HEK293 (cell line): Measurements from ENCODE around the gene CACNA1G.

Source experiments
- KLF9 ChIP-seq: fragments of 450-650 bp; formaldehyde crosslinking; IDR thresholded peaks from 2 replicates; pipeline ENCODE4 v1.5.1; 2016; ENCODE audit warnings: missing biosample characterization, missing genetic modification characterization, low read depth
- REPIN1 ChIP-seq: fragments of 450-650 bp; formaldehyde crosslinking; IDR thresholded peaks from 2 replicates; pipeline ENCODE4 v1.5.1; 2017; ENCODE audit warnings: missing biosample characterization, missing genetic modification characterization, low read depth
- REST ChIP-seq: fragments of 450-650 bp; formaldehyde crosslinking; IDR thresholded peaks from 2 replicates; pipeline ENCODE4 v1.5.1; 2016; ENCODE audit warnings: missing biosample characterization, missing genetic modification characterization
- SALL2 ChIP-seq: fragments of 450-650 bp; formaldehyde crosslinking; IDR thresholded peaks from 2 replicates; pipeline ENCODE4 v1.5.0; 2017; ENCODE audit warnings: missing biosample characterization, mild to moderate bottlenecking, missing genetic modification characterization, borderline replicate concordance
- SCRT1 ChIP-seq: fragments of 450-650 bp; formaldehyde crosslinking; IDR thresholded peaks from 2 replicates; pipeline ENCODE4 v1.5.1; 2016; ENCODE audit warnings: missing biosample characterization, missing genetic modification characterization, borderline replicate concordance
- ZBTB1 ChIP-seq: fragments of 450-650 bp; formaldehyde crosslinking; IDR thresholded peaks from 2 replicates; pipeline ENCODE4 v1.5.1; 2016; ENCODE audit warnings: missing biosample characterization, missing genetic modification characterization
- ZBTB26 ChIP-seq: fragments of 450-650 bp; formaldehyde crosslinking; optimal IDR thresholded peaks from 2 replicates; pipeline ENCODE3; 2016; ENCODE audit warnings: missing biosample characterization, mild to moderate bottlenecking, missing genetic modification characterization
- ZFP37 ChIP-seq: fragments of 450-650 bp; formaldehyde crosslinking; IDR thresholded peaks from 2 replicates; pipeline ENCODE4 v1.5.1; 2016; ENCODE audit warnings: missing biosample characterization, missing genetic modification characterization
- ZNF133 ChIP-seq: fragments of 450-650 bp; formaldehyde crosslinking; IDR thresholded peaks from 2 replicates; pipeline ENCODE4 v1.5.1; 2016; ENCODE audit warnings: missing biosample characterization, missing genetic modification characterization
- ZNF248 ChIP-seq: fragments of 450-650 bp; formaldehyde crosslinking; IDR thresholded peaks from 2 replicates; pipeline ENCODE4 v1.5.1; 2017; ENCODE audit warnings: missing biosample characterization, missing genetic modification characterization
- ZNF274 ChIP-seq, 2 experiments: fragments of 200-500 bp in 1 of 2; fragments of 450-650 bp in 1 of 2; sonication (Bioruptor generic) in 1 of 2; formaldehyde crosslinking in 1 of 2; IDR thresholded peaks; 2 replicates each; pipeline versions ENCODE4 v1.5.1 to v1.6.1; 2014 to 2016; ENCODE audit warnings: borderline replicate concordance in 1 of 2, inconsistent platforms in 1 of 2, low read length in 1 of 2, missing biosample characterization in 1 of 2, missing genetic modification characterization in 1 of 2
- ZNF292 ChIP-seq: fragments of 450-650 bp; formaldehyde crosslinking; IDR thresholded peaks from 2 replicates; pipeline ENCODE4 v1.5.1; 2016; ENCODE audit warnings: low read depth, missing biosample characterization, missing genetic modification characterization, borderline replicate concordance
- ZNF354C ChIP-seq: fragments of 450-650 bp; formaldehyde crosslinking; IDR thresholded peaks from 2 replicates; pipeline ENCODE4 v1.5.1; 2016; ENCODE audit warnings: missing biosample characterization, missing genetic modification characterization, low read depth, borderline replicate concordance
- ZNF391 ChIP-seq: fragments of 450-650 bp; formaldehyde crosslinking; IDR thresholded peaks from 2 replicates; pipeline ENCODE4 v1.5.1; 2016; ENCODE audit warnings: low read depth, missing biosample characterization, missing genetic modification characterization, borderline replicate concordance
- ZNF433 ChIP-seq: fragments of 450-650 bp; formaldehyde crosslinking; IDR thresholded peaks from 2 replicates; pipeline ENCODE4 v1.5.1; 2016; ENCODE audit warnings: missing biosample characterization, missing genetic modification characterization, low read depth
- ZNF48 ChIP-seq: fragments of 450-650 bp; formaldehyde crosslinking; IDR thresholded peaks from 2 replicates; pipeline ENCODE4 v1.5.1; 2016; ENCODE audit warnings: missing biosample characterization, missing genetic modification characterization
- ZNF560 ChIP-seq: fragments of 450-650 bp; formaldehyde crosslinking; IDR thresholded peaks from 2 replicates; pipeline ENCODE4 v1.5.1; 2017; ENCODE audit warnings: missing biosample characterization, missing genetic modification characterization, borderline replicate concordance
- ZNF621 ChIP-seq: fragments of 450-650 bp; formaldehyde crosslinking; IDR thresholded peaks from 2 replicates; pipeline ENCODE4 v1.5.1; 2017; ENCODE audit warnings: missing biosample characterization, missing genetic modification characterization
- ZNF664 ChIP-seq: fragments of 450-650 bp; formaldehyde crosslinking; IDR thresholded peaks from 2 replicates; pipeline ENCODE4 v1.5.1; 2016; ENCODE audit warnings: missing biosample characterization, missing genetic modification characterization
- ZNF704 ChIP-seq: fragments of 450-650 bp; formaldehyde crosslinking; IDR thresholded peaks from 2 replicates; pipeline ENCODE4 v1.5.1; 2016; ENCODE audit warnings: missing biosample characterization, missing genetic modification characterization
- ZNF707 ChIP-seq: fragments of 450-650 bp; formaldehyde crosslinking; IDR thresholded peaks from 2 replicates; pipeline ENCODE4 v1.5.1; 2016; ENCODE audit warnings: missing biosample characterization, missing genetic modification characterization
- TF ChIP-seq, protein P1 (sequence below): sonication (generic); formaldehyde crosslinking; IDR thresholded peaks from 2 replicates; pipeline ENCODE4 v1.8.1; 2022; ENCODE audit warnings: mild to moderate bottlenecking, moderate library complexity, missing genetic modification reagents
- TF ChIP-seq, protein P2 (sequence below): fragments of 450-650 bp; IDR thresholded peaks from 2 replicates; pipeline ENCODE4 v1.5.1; 2018; ENCODE audit warnings: missing biosample characterization, missing genetic modification characterization
- TF ChIP-seq, protein P3 (sequence below): fragments of 450-650 bp; formaldehyde crosslinking; IDR thresholded peaks from 2 replicates; pipeline ENCODE4 v1.5.1; 2016; ENCODE audit warnings: missing biosample characterization, missing genetic modification characterization

The CACNA1G gene

DNA sequence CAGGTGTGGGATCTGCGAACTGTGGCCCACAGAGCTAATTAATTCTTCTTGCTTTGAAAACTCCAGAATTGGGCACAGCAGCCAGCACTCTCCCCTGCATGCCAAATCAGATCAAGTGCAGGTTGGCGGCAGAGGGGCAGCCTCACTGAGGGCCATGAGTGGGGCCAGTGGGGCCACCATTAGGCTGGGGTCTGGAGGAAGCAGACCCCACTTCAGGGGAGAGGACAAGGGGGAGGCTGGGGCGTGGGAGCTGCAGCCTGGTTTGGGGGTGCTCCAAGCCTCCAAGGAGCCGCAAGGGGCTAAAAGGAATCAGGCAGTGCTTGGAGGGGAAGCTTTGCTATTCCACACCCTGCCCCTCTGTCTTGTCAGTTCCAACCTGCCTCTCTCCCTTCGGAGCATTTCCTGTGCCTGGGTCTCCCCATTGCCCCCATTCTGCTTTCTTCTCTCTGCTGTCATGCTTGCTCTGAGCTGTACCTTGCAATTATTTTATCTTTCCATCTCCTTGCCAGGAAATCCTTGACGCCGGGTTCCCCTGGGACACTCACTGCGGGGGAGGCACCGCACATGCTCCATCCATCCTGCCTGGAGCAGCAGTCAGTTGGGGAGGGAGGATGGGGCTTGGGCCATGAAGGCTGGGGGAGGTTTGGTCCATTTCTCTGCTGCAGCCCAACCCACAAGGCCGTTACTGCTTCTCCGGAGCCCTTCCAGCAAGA lies 70.8 kb downstream of the CACNA1G start (continued):
- TF ChIP-seq SALL2 (tag by site-specific recombination) (no peak), ZBTB1 (tag by site-specific recombination) (no peak), ZNF704 (tag by site-specific recombination) (no peak), ZNF133 (tag by site-specific recombination) (no peak), ZNF391 (tag by site-specific recombination) (no peak), ZBTB26 (no peak), ZNF707 (no peak), ZNF354C (tag by site-specific recombination) (no peak), KLF9 (no peak), ZNF292 (tag by site-specific recombination) (no peak), ZNF621 (no peak), REST (tag by site-specific recombination) (no peak), ZNF664 (no peak), ZNF248 (tag by site-specific recombination) (no peak), SCRT1 (no peak), REPIN1 (tag by site-specific recombination) (no peak), ZNF48 (tag by site-specific recombination) (no peak), ZNF274 (IDR thresholded peaks at IDR 0.05; ENCODE audit: low read length) (no peak), ZNF274 (tag by site-specific recombination; IDR thresholded peaks at IDR 0.05; ENCODE audit: borderline replicate concordance) (no peak), ZNF433 (tag by site-specific recombination) (no peak), ZFP37 (no peak), ZNF560 (no peak)
- TF ChIP-seq, protein P1, sequence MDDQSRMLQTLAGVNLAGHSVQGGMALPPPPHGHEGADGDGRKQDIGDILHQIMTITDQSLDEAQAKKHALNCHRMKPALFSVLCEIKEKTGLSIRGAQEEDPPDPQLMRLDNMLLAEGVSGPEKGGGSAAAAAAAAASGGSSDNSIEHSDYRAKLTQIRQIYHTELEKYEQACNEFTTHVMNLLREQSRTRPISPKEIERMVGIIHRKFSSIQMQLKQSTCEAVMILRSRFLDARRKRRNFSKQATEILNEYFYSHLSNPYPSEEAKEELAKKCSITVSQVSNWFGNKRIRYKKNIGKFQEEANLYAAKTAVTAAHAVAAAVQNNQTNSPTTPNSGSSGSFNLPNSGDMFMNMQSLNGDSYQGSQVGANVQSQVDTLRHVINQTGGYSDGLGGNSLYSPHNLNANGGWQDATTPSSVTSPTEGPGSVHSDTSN (CRISPR knock-in tag): no peak
- TF ChIP-seq, protein P2, sequence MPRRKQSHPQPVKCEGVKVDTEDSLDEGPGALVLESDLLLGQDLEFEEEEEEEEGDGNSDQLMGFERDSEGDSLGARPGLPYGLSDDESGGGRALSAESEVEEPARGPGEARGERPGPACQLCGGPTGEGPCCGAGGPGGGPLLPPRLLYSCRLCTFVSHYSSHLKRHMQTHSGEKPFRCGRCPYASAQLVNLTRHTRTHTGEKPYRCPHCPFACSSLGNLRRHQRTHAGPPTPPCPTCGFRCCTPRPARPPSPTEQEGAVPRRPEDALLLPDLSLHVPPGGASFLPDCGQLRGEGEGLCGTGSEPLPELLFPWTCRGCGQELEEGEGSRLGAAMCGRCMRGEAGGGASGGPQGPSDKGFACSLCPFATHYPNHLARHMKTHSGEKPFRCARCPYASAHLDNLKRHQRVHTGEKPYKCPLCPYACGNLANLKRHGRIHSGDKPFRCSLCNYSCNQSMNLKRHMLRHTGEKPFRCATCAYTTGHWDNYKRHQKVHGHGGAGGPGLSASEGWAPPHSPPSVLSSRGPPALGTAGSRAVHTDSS (tag by site-specific recombination): no peak
- TF ChIP-seq, protein P3, sequence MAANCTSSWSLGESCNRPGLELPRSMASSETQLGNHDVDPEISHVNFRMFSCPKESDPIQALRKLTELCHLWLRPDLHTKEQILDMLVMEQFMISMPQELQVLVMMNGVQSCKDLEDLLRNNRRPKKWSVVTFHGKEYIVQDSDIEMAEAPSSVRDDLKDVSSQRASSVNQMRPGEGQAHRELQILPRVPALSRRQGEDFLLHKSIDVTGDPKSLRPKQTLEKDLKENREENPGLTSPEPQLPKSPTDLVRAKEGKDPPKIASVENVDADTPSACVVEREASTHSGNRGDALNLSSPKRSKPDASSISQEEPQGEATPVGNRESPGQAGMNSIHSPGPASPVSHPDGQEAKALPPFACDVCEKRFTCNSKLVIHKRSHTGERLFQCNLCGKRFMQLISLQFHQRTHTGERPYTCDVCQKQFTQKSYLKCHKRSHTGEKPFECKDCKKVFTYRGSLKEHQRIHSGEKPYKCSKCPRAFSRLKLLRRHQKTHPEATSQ: no peak
